Ovary (tissue), 9 donors: ENCODE data around the gene SUSD6. TPM values are rescaled to one million over a fixed set of nuclear protein-coding genes. Genes with fewer than 3 reads are reported as not detected.

ENCODE experiments used
- DNase-seq, 5 donors: peaks; one replicate each; pipeline ENCODE4 v3.0.0-alpha.2; 2019 to 2020
- H3K27ac ChIP-seq, 2 donors: fragments of 200-600 bp; one replicate each; pipeline versions ENCODE4 v1.5.1 to v1.8.0; 2019 to 2022
- H3K27me3 ChIP-seq: fragments of 200-600 bp; one replicate; pipeline ENCODE4 v1.8.0; 2022
- H3K36me3 ChIP-seq: fragments of 200-600 bp; sonication (generic); one replicate; pipeline ENCODE4 v1.5.1; 2019
- H3K4me1 ChIP-seq: one replicate; pipeline ENCODE4 v1.8.1; 2013; ENCODE audit warnings: mild to moderate bottlenecking, moderate library complexity; ENCODE audit not compliant: insufficient read depth
- H3K4me3 ChIP-seq: fragments of 200-600 bp; sonication (generic); one replicate; pipeline ENCODE4 v1.5.1; 2017
- H3K9me3 ChIP-seq, 2 donors: fragments of 200-600 bp in 1 of 2; sonication (generic) in 1 of 2; one replicate each; pipeline versions ENCODE4 v1.5.1 to v1.8.1; 2013 to 2019; ENCODE audit warnings: mild to moderate bottlenecking in 1 of 2, moderate library complexity in 1 of 2
- CTCF ChIP-seq, 3 donors: fragments of 450-650 bp in 2 of 3; fragments of 200-600 bp in 1 of 3; IDR thresholded peaks; one replicate each; pipeline versions ENCODE4 v1.5.1 to v1.8.0; 2016 to 2022; ENCODE audit warnings: antibody characterized with exemption in 3 of 3, mild to moderate bottlenecking in 1 of 3
- EP300 ChIP-seq: sonication (generic); formaldehyde crosslinking; IDR thresholded peaks from one replicate; pipeline ENCODE4 v1.6.1; 2017; ENCODE audit warnings: antibody characterized with exemption
- POLR2A ChIP-seq: fragments of 450-650 bp; IDR thresholded peaks from one replicate; pipeline ENCODE4 v1.6.1; 2017; ENCODE audit warnings: antibody characterized with exemption, mild to moderate bottlenecking, moderate library complexity
- WGBS, 3 donors: extraction: QIAGEN DNeasy Blood & Tissue Kit in 1 of 3; methylation state at CpG; one replicate each; pipeline versions ENCODE4 v1.1.5 to v1.1.7; 2013 to 2017; 5-methylcytosine and 5-hydroxymethylcytosine counted together
- intact Hi-C, 4 donors: fragments of 100-400 bp; cut with DNase I; formaldehyde crosslinking; loops; one replicate each; pipeline versions ENCODE4 v1.11.0 to v1.15.1; 2022 to 2023
- polyA plus RNA-seq, 2 donors: library from polyadenylated mRNA; stranded (reverse); fragments of 200-250 nt in 1 of 2; fragments of 350-450 nt in 1 of 2; fragmentation: Illumina TruSeq in 1 of 2; extraction: RNeasy Lipid Tissue Mini Kit (QIAGEN cat#74804) in 1 of 2; gene quantifications; one replicate each; pipeline ENCODE4 v1.2.3, GENCODE V29; 2013 to 2014
- total RNA-seq, 7 donors: library from RNA; depleted of rRNA in 2 of 7; stranded (reverse); fragments of >200 nt in 2 of 7; fragmentation: NEBNext Ultra II Directional in 3 of 7; extraction: Animal tissue kit (Norgen Biotek cat#: 25700) in 3 of 7; gene quantifications; one replicate each; pipeline versions ENCODE4 v1.1.0 to v1.2.4, GENCODE V29; 2016 to 2023
- donor health status: DM: no; HTN: no; CAD: no; lungs with moderate emphysema.
- donor health status: DM: no; HTN: no; CAD: no.
- donor health status: Bipolar disorder and iron deficiency.
- donor health status: DM: yes; HTN: yes; CAD: no.
- donor health status: DM: no; HTN: no; CAD: no.
- donor health status: DM: yes; HTN: yes; CAD: no.

Gene SUSD6
- total and polyA plus RNA-seq, 9 donors: 12.6 to 35.3 (median 27.7) TPM

GRCh38 chr14:69701857-69702256 is 90.5 kb downstream of the SUSD6 start:
- H3K27ac ChIP-seq: no peak overlapping the region

GRCh38 chr14:69703047-69704039 is 91.9 kb downstream of the SUSD6 start:
- no peak overlapping the region for H3K4me3 ChIP-seq
- DNase-seq: no peak
- peaks cover 10% of the 10 kb centered on the region for H3K4me1 ChIP-seq
- H3K27ac ChIP-seq: no peak overlapping the region
- TF ChIP-seq CTCF (IDR thresholded peaks at IDR 0.05) (no peak), POLR2A (no peak), EP300 (no peak)
- WGBS, 3 donors: 78 to 84% (median 80%) methylated on average over 12 of the region's 12 CpGs
- intact Hi-C loops: no loop called here
- H3K36me3 ChIP-seq: no peaks in the 10 kb centered on the region
- H3K27me3 ChIP-seq: no peaks in the 10 kb centered on the region
- no peaks in the 10 kb centered on the region for H3K9me3 ChIP-seq

More at GRCh38 chr14:69701857-69702256, 90.5 kb downstream of the SUSD6 start:
- no peaks in the 10 kb centered on the region for H3K27me3 ChIP-seq
- 39 to 54% (median 39%) methylated on average over 3 of the region's 3 CpGs for WGBS, 3 donors
- no peaks in the 10 kb centered on the region for H3K9me3 ChIP-seq
- peaks cover 12% of the 10 kb centered on the region for H3K4me1 ChIP-seq
- no peak for TF ChIP-seq EP300
- TF ChIP-seq POLR2A: no peak
- TF ChIP-seq CTCF (IDR thresholded peaks at IDR 0.05): no peak
- no peak for DNase-seq
- intact Hi-C loops: no loop called here
- H3K4me3 ChIP-seq: no peak overlapping the region
- H3K36me3 ChIP-seq: no peaks in the 10 kb centered on the region

DNA sequence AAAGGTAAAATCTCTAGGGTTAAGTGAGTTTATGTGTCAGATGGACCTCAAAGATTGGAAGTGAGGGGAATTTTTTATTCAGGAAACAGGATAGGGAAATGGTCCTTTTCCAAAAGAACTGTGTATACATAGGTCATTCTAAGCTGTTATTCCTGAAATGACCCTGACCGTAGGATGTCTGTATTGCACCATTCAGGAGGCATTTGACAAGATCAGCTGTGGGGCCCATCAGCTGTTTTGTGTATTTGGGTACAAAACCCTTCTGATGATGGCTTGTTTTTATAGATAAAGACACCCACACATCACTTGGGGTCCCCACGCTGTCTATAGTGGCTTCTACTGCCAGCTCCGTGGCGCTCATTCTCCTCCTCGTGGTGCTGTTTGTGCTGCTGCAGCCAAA is 92.9 kb downstream of the SUSD6 start:
- DNase-seq: no peak
- peaks cover 7% of the 10 kb centered on the region for H3K4me1 ChIP-seq
- no peak overlapping the region for H3K27ac ChIP-seq
- no peaks in the 10 kb centered on the region for H3K27me3 ChIP-seq
- no peak for TF ChIP-seq EP300
- no peak for TF ChIP-seq CTCF (IDR thresholded peaks at IDR 0.05)
- TF ChIP-seq POLR2A: no peak
- 88 to 92% (median 89%) methylated on average over 5 of the region's 5 CpGs for WGBS, 3 donors
- intact Hi-C loops: no loop called here
- no peaks in the 10 kb centered on the region for H3K36me3 ChIP-seq
- H3K4me3 ChIP-seq: no peak overlapping the region
- no peaks in the 10 kb centered on the region for H3K9me3 ChIP-seq

DNA sequence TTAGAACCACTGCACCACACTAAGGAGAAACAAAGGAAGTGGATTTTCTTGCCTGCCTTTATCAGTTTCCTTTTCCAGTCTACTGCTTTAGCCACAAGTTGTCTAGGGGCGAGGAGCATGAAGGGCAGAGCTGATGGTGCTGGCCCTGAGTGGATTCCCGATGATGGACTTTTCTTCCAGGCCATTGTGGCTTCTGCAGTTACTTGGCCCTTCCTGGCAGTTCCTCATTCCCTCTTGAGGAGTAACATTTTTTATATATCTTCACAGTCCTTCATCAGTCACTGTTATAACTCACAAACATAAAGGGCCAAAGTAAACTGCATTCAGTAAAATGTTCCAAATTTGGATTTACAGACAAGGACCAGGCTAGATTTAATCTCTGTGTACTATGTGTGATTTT is 94.3 kb downstream of the SUSD6 start:
- Histone ChIP-seq H3K27ac (no peak overlapping the region), H3K9me3 (no peaks in the 10 kb centered on the region), H3K4me3 (no peak overlapping the region), H3K4me1 (peaks cover 7% of the 10 kb centered on the region), H3K27me3 (no peaks in the 10 kb centered on the region), H3K36me3 (no peaks in the 10 kb centered on the region)
- intact Hi-C loops: no loop called here
- DNase-seq: no peak
- 67 to 81% (median 76%) methylated on average over 2 of the region's 2 CpGs for WGBS, 3 donors
- TF ChIP-seq POLR2A (no peak), CTCF (IDR thresholded peaks at IDR 0.05) (no peak), EP300 (no peak)
